HG02840 (cell line): ENCODE data around the gene BRME1.
A peak's percentile ranks its signal among the peaks of the same experiment; 100 is the strongest.
"Not testable (repeated sequence)": the region's sequence is repeated elsewhere in the genome, so short reads cannot be mapped to it uniquely, and the experiment has no call there.

Experiments used
- ATAC-seq: cut with Tn5 transposase; IDR thresholded peaks from one replicate; pipeline ENCODE4 v1.9.1; 2021; ENCODE audit warnings: mild to moderate bottlenecking, moderate library complexity, moderate number of reproducible peaks; ENCODE audit not compliant: unreplicated experiment, low FRiP score

Gene BRME1

DNA sequence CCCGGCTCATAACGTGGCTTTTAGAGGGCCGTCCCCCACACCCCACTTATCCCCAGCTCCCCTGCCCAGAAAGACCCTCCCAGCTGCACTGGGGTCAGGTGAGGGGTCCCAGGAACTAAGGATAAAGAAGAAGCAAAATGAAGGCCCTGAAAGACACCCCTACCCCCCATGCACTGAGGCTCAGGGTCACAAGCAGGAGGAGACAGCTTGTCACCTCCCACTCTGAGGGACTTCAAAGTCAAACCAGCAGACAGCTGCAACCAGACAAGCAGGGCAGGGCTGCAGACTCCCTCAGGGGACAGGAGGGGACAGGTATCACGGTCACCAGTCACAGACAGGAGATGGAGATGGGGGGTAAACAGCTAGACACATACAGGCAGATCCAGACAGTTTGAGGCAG, 35.0 kb downstream of the BRME1 start:
- no peak for ATAC-seq

- ATAC-seq: no peak
Observed at GRCh38 chr19:13869281-13869680, 36.6 kb downstream of the BRME1 start.

GRCh38 chr19:13868663-13869062, 37.3 kb downstream of the BRME1 start:
- no peak for ATAC-seq

- ATAC-seq: no peak
Observed at GRCh38 chr19:13866463-13867046, 39.4 kb downstream of the BRME1 start.

DNA sequence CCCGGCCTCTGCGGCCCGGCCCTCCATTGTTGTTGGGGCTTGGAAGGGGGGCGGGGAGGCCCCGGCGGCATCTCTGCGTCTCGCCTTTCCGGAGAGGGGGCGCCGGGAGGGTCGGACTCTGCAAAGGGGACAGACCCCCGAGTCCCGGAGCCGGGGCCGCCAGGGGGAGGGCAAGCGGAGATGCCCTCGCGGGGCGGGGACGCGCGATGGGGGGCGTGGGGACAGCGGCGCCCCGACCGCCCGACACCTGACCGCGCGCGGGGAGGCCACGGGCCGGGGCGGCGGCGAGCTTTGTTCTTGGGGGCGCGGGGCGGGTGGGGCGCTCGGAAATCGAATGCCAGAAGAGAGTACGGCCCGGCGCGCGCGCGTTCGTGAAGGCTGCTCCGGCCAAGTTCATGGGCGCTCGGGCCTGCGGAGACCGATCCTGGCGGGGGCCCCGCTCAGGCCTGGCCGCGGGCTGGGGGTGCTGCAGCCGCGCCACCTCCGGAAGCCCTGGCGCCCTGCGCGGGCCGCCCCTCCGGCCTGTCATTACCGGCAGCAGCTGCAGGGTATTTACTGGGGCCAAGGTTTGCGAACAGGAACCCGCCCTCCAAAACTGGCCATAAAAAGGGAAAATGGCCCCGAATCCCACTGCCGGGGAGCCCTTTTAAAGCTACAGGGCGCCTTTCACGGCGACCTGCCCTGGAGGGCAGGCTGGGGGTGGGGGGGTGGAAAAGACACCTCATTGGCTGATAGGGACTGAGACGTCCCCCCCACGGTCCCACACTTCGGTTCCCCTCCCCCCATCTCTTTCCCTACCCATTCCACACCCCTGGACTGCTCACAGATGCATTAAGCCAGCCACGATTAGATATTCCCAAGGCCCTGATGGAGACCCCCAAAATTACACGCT, 40.1 kb downstream of the BRME1 start:
- ATAC-seq: no peak

DNA sequence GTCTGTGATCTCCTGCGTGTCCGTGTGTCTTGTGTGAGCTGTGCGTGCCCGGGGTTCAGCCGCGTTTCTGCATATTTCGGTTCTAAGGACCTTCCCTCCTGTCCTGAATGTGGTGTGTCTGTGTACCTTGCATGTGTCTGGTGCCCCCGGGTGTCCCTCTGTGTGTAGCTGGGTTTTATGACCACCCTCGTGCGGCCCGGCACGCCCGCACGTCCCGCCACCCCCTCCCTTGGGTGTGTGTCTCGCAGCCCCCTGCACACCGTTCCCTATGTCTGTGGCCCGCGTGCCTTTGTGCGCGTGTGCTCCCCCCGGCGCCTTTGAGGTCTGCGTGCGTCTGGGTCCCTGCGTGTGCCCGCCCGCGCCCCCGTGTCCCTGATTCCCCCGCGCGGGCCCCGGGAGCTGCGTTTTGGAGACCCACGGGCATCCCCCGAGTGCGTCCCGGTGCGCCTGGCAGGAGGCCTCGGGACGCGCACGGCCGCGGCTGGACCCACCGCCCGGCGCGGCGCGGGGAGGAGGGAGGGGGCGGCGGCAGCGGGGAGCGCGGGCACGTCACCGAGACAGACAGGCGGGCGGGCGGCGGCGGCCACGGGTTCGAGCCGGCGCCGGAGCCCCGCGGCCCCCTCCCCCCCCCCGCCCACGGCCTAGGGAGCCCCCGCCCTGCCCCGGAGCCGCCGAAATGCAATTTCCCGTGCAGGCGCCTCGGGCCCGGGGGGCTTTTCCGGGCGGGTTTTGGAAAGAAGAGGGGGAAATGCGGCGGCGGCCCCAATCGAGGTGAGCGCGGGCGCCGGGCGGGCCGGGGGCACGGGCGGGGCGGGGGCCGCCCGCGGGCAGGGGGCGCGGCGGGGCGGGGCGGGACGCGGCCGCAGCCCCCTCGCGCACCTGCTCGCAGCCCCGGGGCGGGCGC, 41.0 kb downstream of the BRME1 start:
- no peak for ATAC-seq

DNA sequence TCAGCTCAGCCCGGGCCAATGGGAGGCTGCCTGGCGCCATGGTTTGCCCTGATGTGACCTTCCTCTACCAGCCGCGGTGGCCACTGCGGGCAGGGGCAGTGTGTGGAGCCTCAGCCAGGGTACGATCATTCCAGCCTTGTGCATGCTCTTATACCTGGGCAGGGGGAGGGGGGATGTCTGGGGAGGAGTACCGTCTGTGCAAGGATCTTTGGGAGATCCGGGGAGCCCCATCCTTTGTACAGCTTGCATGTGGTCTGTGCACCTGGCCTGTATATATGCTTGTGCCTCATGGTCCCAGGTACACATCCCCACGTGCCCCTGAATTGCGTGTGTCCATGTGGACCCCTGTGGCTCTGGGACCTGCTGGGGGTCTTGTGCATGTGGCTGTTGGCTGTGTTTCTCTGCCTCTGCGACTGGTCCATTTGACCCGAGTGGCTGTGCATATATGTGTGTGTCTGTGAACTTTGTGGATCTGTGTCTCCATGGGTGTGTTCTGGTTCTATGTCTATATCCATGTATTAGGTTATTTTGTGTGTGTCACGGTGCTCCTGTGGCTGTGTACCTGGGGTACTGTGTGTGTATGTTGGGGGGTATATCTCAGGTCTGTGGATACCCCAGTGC, 41.8 kb downstream of the BRME1 start:
- no peak for ATAC-seq

- peak; percentile 66 for ATAC-seq
Observed at GRCh38 chr19:13861714-13862531, 44.0 kb downstream of the BRME1 start.

GRCh38 chr19:13861392-13861713, 44.6 kb downstream of the BRME1 start:
- no peak for ATAC-seq

- no peak for ATAC-seq
Observed at GRCh38 chr19:13860679-13861391, 45.1 kb downstream of the BRME1 start.

DNA sequence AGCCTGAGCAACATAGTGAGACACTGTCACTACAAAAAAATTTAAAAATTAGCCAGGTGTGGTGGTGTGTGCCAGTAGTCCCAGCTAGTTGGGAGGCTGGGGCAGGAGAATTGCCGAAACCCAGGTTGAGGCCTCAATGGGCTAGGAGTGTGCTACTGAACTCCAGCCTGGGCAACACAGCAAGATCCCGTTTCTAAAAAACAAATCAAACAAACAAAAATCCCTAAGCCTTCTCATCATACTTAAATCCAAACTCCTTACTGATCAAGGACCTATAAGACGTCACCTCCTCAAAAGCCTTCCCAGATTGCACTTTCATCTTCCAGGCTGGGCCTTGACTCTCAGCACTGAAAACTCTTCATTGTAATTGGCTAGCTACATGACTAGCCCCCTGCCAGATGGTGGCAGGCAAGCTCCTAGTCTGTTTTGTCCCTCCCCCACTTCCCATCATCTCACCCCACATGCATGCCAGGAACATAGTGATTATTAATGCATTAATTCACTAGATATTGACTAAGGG, 46.5 kb downstream of the BRME1 start:
- ATAC-seq: no peak

DNA sequence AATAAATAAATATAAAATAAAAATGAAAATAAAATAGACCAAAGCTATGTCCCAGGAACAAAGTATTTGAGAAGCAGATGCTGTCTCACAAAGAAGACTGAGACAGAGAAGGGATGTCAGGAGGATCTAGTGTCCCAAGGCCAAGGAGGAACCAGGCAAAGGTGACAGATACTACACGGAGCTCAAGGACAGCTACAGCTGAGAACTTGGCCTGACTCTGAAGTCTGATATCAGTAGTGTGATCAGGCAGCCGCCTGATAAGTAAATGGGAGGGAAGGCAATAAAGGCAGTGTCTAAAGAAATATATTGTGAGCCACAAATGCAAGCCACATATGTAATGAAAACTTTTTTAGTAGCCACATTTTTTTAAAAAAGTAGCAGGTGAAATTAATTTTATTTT, 49.4 kb downstream of the BRME1 start:
- no peak for ATAC-seq

GRCh38 chr19:13852171-13852707, 53.7 kb downstream of the BRME1 start:
- not testable (repeated sequence) for ATAC-seq

DNA sequence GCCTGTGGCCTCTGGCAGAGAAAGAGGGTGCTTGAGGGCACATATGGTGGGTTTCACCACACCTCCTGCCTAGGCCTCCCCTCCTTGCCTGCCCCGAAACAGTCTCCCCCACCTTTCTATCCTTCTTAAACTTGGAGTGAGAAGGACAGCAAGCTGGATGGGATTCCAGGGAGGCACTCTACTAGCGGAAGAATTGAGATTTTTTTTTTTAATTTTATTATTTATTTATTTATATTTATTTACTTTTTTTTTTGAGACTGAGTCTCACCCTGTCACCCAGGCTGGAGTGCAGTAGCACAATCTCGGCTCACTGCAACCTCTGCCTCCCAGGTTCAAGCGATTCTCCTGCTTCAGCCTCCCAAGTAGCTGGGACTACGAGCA, 54.2 kb downstream of the BRME1 start:
- not testable (repeated sequence) for ATAC-seq

- ATAC-seq: no peak
Observed at GRCh38 chr19:13850910-13851733, 54.8 kb downstream of the BRME1 start.

DNA sequence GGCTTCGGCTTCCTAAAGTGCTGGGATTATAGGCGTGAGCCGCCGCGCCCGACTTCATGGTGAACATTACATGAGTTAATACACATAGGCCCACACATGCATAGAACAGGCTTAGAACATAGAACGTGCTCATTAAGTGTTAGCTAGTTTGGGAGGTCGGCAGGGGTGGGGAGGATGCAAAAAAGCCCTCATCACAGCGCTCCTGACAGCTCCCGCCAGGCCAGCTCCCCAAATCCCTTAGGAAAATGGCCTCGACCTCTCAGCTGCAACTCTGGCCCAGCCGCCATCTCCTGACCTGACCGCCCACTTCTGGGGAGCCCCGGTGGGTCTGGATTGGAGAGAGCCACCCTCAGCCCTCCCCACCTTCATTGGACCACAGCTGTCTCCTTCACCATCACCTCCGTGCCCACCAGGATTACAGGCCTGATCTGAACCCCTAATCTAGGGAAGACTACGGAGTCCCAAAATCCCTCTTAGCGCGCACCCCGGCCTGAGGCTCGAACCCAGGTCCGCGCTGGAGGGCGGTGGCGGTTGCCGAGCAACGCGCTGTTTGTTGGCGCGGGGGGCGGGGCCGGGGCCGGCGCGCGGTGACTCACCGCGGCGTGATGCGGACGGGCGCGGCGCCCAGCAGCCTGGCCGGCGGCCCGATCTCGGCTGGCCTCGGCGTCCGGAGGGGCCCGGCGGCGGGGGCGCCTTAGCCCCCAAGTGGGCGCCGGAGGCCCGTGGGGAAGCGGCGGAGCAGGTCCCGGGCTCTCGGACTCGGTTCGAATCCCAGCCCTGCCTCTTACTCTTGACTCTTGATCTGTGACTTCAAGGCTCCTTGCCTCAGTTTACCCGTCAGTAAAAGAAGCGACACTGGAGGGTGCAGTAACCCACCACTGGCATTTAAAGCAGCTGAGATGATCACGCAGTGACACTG, 55.7 kb downstream of the BRME1 start:
- no peak for ATAC-seq
